Measurements from ENCODE around the gene RNF213.

- TF ChIP-seq POLR2A (IDR thresholded peaks at IDR 0.05) (no peak), CTCF (IDR thresholded peaks at IDR 0.05) (no peak)
Observed at GRCh38 chr17:80237386-80237785, 23.3 kb upstream of the RNF213 start.
